Measurements from ENCODE around the gene PTPRE. TPM values are rescaled to one million over a fixed set of nuclear protein-coding genes. Genes with fewer than 3 reads are reported as not detected.
A peak's percentile ranks its signal among the peaks of the same experiment; 100 is the strongest.

Gene PTPRE
- total and polyA plus RNA-seq, 4 donors: 4.9 to 46.0 (median 23.5) TPM

- Histone ChIP-seq H3K27me3 (ENCODE audit: control insufficient read depth in 1 of 2, insufficient read depth in 2 of 2, low read length in 1 of 2) (no peaks in the 10 kb centered on the region), H3K27ac (ENCODE audit: low read depth in 1 of 2, low read length in 2 of 2) (no peak overlapping the region), H3K4me3 (ENCODE audit: low read length in 2 of 2) (no peak overlapping the region), H3K36me3 (ENCODE audit: control insufficient read depth in 1 of 2, insufficient read depth in 2 of 2, low read length in 1 of 2) (no peaks in the 10 kb centered on the region), H3K4me1 (ENCODE audit: control insufficient read depth in 1 of 2, insufficient read depth in 2 of 2, low read length in 2 of 2) (no peaks in the 10 kb centered on the region), H3K9me3 (ENCODE audit: control insufficient read depth, low read length) (no peaks in the 10 kb centered on the region)
- WGBS, 2 donors: 95 to 96% methylated on average over 12 of the region's 12 CpGs
- ATAC-seq (ENCODE audit: low FRiP score): no peak
- intact Hi-C loops (cut with DNase I): no loop called here
- no peak for DNase-seq
Measured at GRCh38 chr10:128016423-128017060, 109.6 kb downstream of the PTPRE start.

GRCh38 chr10:128017822-128018221 lies 110.9 kb downstream of the PTPRE start:
- no peak overlapping the region for H3K4me3 ChIP-seq (ENCODE audit: low read length in 2 of 2)
- no peaks in the 10 kb centered on the region for H3K27me3 ChIP-seq (ENCODE audit: control insufficient read depth in 1 of 2, insufficient read depth in 2 of 2, low read length in 1 of 2)
- DNase-seq (peak in 1 of 2 donors; percentile 47), ATAC-seq (ENCODE audit: low FRiP score) (no peak)
- 60 to 63% methylated on average over 14 of the region's 14 CpGs for WGBS, 2 donors
- no peaks in the 10 kb centered on the region for H3K9me3 ChIP-seq (ENCODE audit: control insufficient read depth, low read length)
- H3K36me3 ChIP-seq (ENCODE audit: control insufficient read depth in 1 of 2, insufficient read depth in 2 of 2, low read length in 1 of 2): no peaks in the 10 kb centered on the region
- H3K27ac ChIP-seq (ENCODE audit: low read depth in 1 of 2, low read length in 2 of 2): no peak overlapping the region
- H3K4me1 ChIP-seq (ENCODE audit: control insufficient read depth in 1 of 2, insufficient read depth in 2 of 2, low read length in 2 of 2): no peaks in the 10 kb centered on the region
- intact Hi-C loops (cut with DNase I): no loop called here

- Histone ChIP-seq H3K4me3 (ENCODE audit: low read length in 2 of 2) (no peak overlapping the region), H3K27me3 (ENCODE audit: control insufficient read depth in 1 of 2, insufficient read depth in 2 of 2, low read length in 1 of 2) (no peaks in the 10 kb centered on the region), H3K27ac (ENCODE audit: low read depth in 1 of 2, low read length in 2 of 2) (no peak overlapping the region), H3K4me1 (ENCODE audit: control insufficient read depth in 1 of 2, insufficient read depth in 2 of 2, low read length in 2 of 2) (no peaks in the 10 kb centered on the region), H3K9me3 (ENCODE audit: control insufficient read depth, low read length) (no peaks in the 10 kb centered on the region), H3K36me3 (ENCODE audit: control insufficient read depth in 1 of 2, insufficient read depth in 2 of 2, low read length in 1 of 2) (no peaks in the 10 kb centered on the region)
- WGBS, 2 donors: 11 to 20% methylated on average over 11 to 13 of the region's 13 CpGs
- intact Hi-C loops (cut with DNase I): no loop called here
- DNase-seq: no peak
- peak; percentile 27 for ATAC-seq (ENCODE audit: low FRiP score)
Measured at GRCh38 chr10:128018236-128018635, 111.3 kb downstream of the PTPRE start.

- DNase-seq: no peak
- H3K27ac ChIP-seq (ENCODE audit: low read depth in 1 of 2, low read length in 2 of 2): no peak overlapping the region
- H3K4me3 ChIP-seq (ENCODE audit: low read length in 2 of 2): no peak overlapping the region
- 79 to 85% methylated on average over 2 of the region's 2 CpGs for WGBS, 2 donors
- no peaks in the 10 kb centered on the region for H3K9me3 ChIP-seq (ENCODE audit: control insufficient read depth, low read length)
- intact Hi-C loops (cut with DNase I): no loop called here
- no peaks in the 10 kb centered on the region for H3K27me3 ChIP-seq (ENCODE audit: control insufficient read depth in 1 of 2, insufficient read depth in 2 of 2, low read length in 1 of 2)
- no peaks in the 10 kb centered on the region for H3K4me1 ChIP-seq (ENCODE audit: control insufficient read depth in 1 of 2, insufficient read depth in 2 of 2, low read length in 2 of 2)
- no peaks in the 10 kb centered on the region for H3K36me3 ChIP-seq (ENCODE audit: control insufficient read depth in 1 of 2, insufficient read depth in 2 of 2, low read length in 1 of 2)
- ATAC-seq (ENCODE audit: low FRiP score): no peak
Measured at GRCh38 chr10:128018691-128019090, 111.8 kb downstream of the PTPRE start.

- WGBS, 2 donors: 94 to 95% methylated on average over 19 of the region's 19 CpGs
- intact Hi-C loops (cut with DNase I): no loop called here
- no peaks in the 10 kb centered on the region for H3K27me3 ChIP-seq (ENCODE audit: control insufficient read depth in 1 of 2, insufficient read depth in 2 of 2, low read length in 1 of 2)
- no peak overlapping the region for H3K27ac ChIP-seq (ENCODE audit: low read depth in 1 of 2, low read length in 2 of 2)
- ATAC-seq (ENCODE audit: low FRiP score) (no peak), DNase-seq (peak; percentile 27 to 57)
- H3K36me3 ChIP-seq (ENCODE audit: control insufficient read depth in 1 of 2, insufficient read depth in 2 of 2, low read length in 1 of 2): no peaks in the 10 kb centered on the region
- no peaks in the 10 kb centered on the region for H3K9me3 ChIP-seq (ENCODE audit: control insufficient read depth, low read length)
- H3K4me3 ChIP-seq (ENCODE audit: low read length in 2 of 2): no peak overlapping the region
- no peaks in the 10 kb centered on the region for H3K4me1 ChIP-seq (ENCODE audit: control insufficient read depth in 1 of 2, insufficient read depth in 2 of 2, low read length in 2 of 2)
Measured at GRCh38 chr10:128022261-128023196, 115.6 kb downstream of the PTPRE start.

GRCh38 chr10:128024426-128024825 lies 117.5 kb downstream of the PTPRE start:
- H3K4me3 ChIP-seq (ENCODE audit: low read length in 2 of 2): no peak overlapping the region
- no peak overlapping the region for H3K27ac ChIP-seq (ENCODE audit: low read depth in 1 of 2, low read length in 2 of 2)
- intact Hi-C loops (cut with DNase I): no loop called here
- no peak for ATAC-seq (ENCODE audit: low FRiP score)
- H3K27me3 ChIP-seq (ENCODE audit: control insufficient read depth in 1 of 2, insufficient read depth in 2 of 2, low read length in 1 of 2): no peaks in the 10 kb centered on the region
- no peaks in the 10 kb centered on the region for H3K36me3 ChIP-seq (ENCODE audit: control insufficient read depth in 1 of 2, insufficient read depth in 2 of 2, low read length in 1 of 2)
- H3K9me3 ChIP-seq (ENCODE audit: control insufficient read depth, low read length): no peaks in the 10 kb centered on the region
- peak in 1 of 2 donors; percentile 15 for DNase-seq
- no peaks in the 10 kb centered on the region for H3K4me1 ChIP-seq (ENCODE audit: control insufficient read depth in 1 of 2, insufficient read depth in 2 of 2, low read length in 2 of 2)
- WGBS, 2 donors: 90 to 93% methylated on average over 8 of the region's 8 CpGs

GRCh38 chr10:128025437-128025836 lies 118.5 kb downstream of the PTPRE start:
- WGBS, 2 donors: 94 to 95% methylated on average over 8 of the region's 8 CpGs
- no peak overlapping the region for H3K4me3 ChIP-seq (ENCODE audit: low read length in 2 of 2)
- peak; percentile 28 to 60 for DNase-seq
- intact Hi-C loops (cut with DNase I): no loop called here
- no peaks in the 10 kb centered on the region for H3K9me3 ChIP-seq (ENCODE audit: control insufficient read depth, low read length)
- no peak for ATAC-seq (ENCODE audit: low FRiP score)
- no peak overlapping the region for H3K27ac ChIP-seq (ENCODE audit: low read depth in 1 of 2, low read length in 2 of 2)
- no peaks in the 10 kb centered on the region for H3K36me3 ChIP-seq (ENCODE audit: control insufficient read depth in 1 of 2, insufficient read depth in 2 of 2, low read length in 1 of 2)
- H3K4me1 ChIP-seq (ENCODE audit: control insufficient read depth in 1 of 2, insufficient read depth in 2 of 2, low read length in 2 of 2): no peaks in the 10 kb centered on the region
- no peaks in the 10 kb centered on the region for H3K27me3 ChIP-seq (ENCODE audit: control insufficient read depth in 1 of 2, insufficient read depth in 2 of 2, low read length in 1 of 2)

GRCh38 chr10:128025951-128026350 lies 119.0 kb downstream of the PTPRE start:
- no peaks in the 10 kb centered on the region for H3K27me3 ChIP-seq (ENCODE audit: control insufficient read depth in 1 of 2, insufficient read depth in 2 of 2, low read length in 1 of 2)
- intact Hi-C loops (cut with DNase I): no loop called here
- no peaks in the 10 kb centered on the region for H3K36me3 ChIP-seq (ENCODE audit: control insufficient read depth in 1 of 2, insufficient read depth in 2 of 2, low read length in 1 of 2)
- H3K4me1 ChIP-seq (ENCODE audit: control insufficient read depth in 1 of 2, insufficient read depth in 2 of 2, low read length in 2 of 2): no peaks in the 10 kb centered on the region
- no peak overlapping the region for H3K27ac ChIP-seq (ENCODE audit: low read depth in 1 of 2, low read length in 2 of 2)
- H3K4me3 ChIP-seq (ENCODE audit: low read length in 2 of 2): no peak overlapping the region
- 91 to 98% methylated on average over 6 of the region's 6 CpGs for WGBS, 2 donors
- H3K9me3 ChIP-seq (ENCODE audit: control insufficient read depth, low read length): no peaks in the 10 kb centered on the region
- no peak for ATAC-seq (ENCODE audit: low FRiP score)
- DNase-seq: peak in 1 of 2 donors; percentile 10
